ENCODE measurements around the gene CYP26C1.

CYP26C1 gene

GRCh38 chr10:93063144-93063976 is 2.8 kb downstream of the CYP26C1 start:
- intact Hi-C loops (cut with DNase I): no loop called here
- DNase-seq: peak in 2 of 10 donors; percentile 58 to 86

GRCh38 chr10:93063977-93064660 is 3.5 kb downstream of the CYP26C1 start:
- peak in 1 of 10 donors; percentile 73 for DNase-seq
- intact Hi-C loops (cut with DNase I): no loop called here

- intact Hi-C loops (cut with DNase I): no loop called here
- DNase-seq: peak in 1 of 10 donors; percentile 73
Measured at GRCh38 chr10:93064874-93065660, 4.5 kb downstream of the CYP26C1 start.

- intact Hi-C loops (cut with DNase I): no loop called here
- DNase-seq: peak in 1 of 10 donors; percentile 77
Measured at GRCh38 chr10:93065675-93066543, 5.3 kb downstream of the CYP26C1 start.

GRCh38 chr10:93066544-93066913 is 5.9 kb downstream of the CYP26C1 start:
- no peak for DNase-seq
- intact Hi-C loops (cut with DNase I): no loop called here

GRCh38 chr10:93067443-93068365 is 7.1 kb downstream of the CYP26C1 start:
- DNase-seq: no peak
- intact Hi-C loops (cut with DNase I): no loop called here

GRCh38 chr10:93068411-93069244 is 8.0 kb downstream of the CYP26C1 start:
- DNase-seq: peak in 4 of 10 donors; percentile 32 to 89 (median 82)
- intact Hi-C loops (cut with DNase I): no loop called here

GRCh38 chr10:93069245-93069561 is 8.6 kb downstream of the CYP26C1 start:
- intact Hi-C loops (cut with DNase I): no loop called here
- DNase-seq: no peak

GRCh38 chr10:93070378-93071176 is 10.0 kb downstream of the CYP26C1 start:
- intact Hi-C loops (cut with DNase I): no loop called here
- DNase-seq: peak in 1 of 10 donors; percentile 66

GRCh38 chr10:93071177-93071472 is 10.5 kb downstream of the CYP26C1 start:
- peak in 1 of 10 donors; percentile 36 for DNase-seq

GRCh38 chr10:93071674-93072224 is 11.2 kb downstream of the CYP26C1 start:
- intact Hi-C loops (cut with DNase I): no loop called here
- peak in 3 of 10 donors; percentile 8 to 85 (median 83) for DNase-seq

More at GRCh38 chr10:93071177-93071472, 10.5 kb downstream of the CYP26C1 start:
- intact Hi-C loops (cut with DNase I): no loop called here

GRCh38 chr10:93072225-93072712 is 11.7 kb downstream of the CYP26C1 start:
- no peak for DNase-seq
- intact Hi-C loops (cut with DNase I): no loop called here

GRCh38 chr10:93072713-93073538 is 12.3 kb downstream of the CYP26C1 start:
- peak in 2 of 10 donors; percentile 59 to 70 for DNase-seq
- intact Hi-C loops (cut with DNase I): no loop called here

- intact Hi-C loops (cut with DNase I): no loop called here
- peak in 1 of 10 donors; percentile 57 for DNase-seq
Measured at GRCh38 chr10:93073539-93074146, 13.0 kb downstream of the CYP26C1 start, which contains the start of gene CYP26A1. Gene CYP26A1, plus strand, starts transcription at chr10:93073893. Its CDS starts 42 bp downstream, at chr10:93073935.

- peak in 2 of 10 donors; percentile 8 to 70 for DNase-seq
- intact Hi-C loops (cut with DNase I): no loop called here
Measured at GRCh38 chr10:93074147-93074596, 13.6 kb downstream of the CYP26C1 start.

Data from posterior cingulate gyrus (tissue), 11 donors.